Measurements from ENCODE around the gene APIP.

- TF ChIP-seq CREM (CRISPR knock-in tag; IDR thresholded peaks at IDR 0.05): no peak
- TF ChIP-seq JUN (CRISPR knock-in tag; IDR thresholded peaks at IDR 0.05): no peak
- TF ChIP-seq ZNF138 (CRISPR knock-in tag; conservative IDR thresholded peaks at IDR 0.05): no peak
- no peak for TF ChIP-seq CTCF (IDR thresholded peaks at IDR 0.05)
- TF ChIP-seq ZNF121 (CRISPR knock-in tag; IDR thresholded peaks at IDR 0.05): no peak
- TF ChIP-seq NFYB (CRISPR knock-in tag; conservative IDR thresholded peaks at IDR 0.05; ENCODE audit: low read depth): no peak
These were observed 60.5 kb downstream of the APIP start for GRCh38 chr11:34855754-34856095.
